B cell (primary cell): Measurements from ENCODE around the gene CMC4.

Source experiments
- CTCF ChIP-seq: fragments of 200-600 bp; IDR thresholded peaks from one replicate; pipeline ENCODE4 v1.8.0; 2022; ENCODE audit warnings: antibody characterized with exemption, mild to moderate bottlenecking
- EZH2 ChIP-seq: IDR thresholded peaks from 2 replicates; pipeline ENCODE4 v1.6.1; 2012; ENCODE audit warnings: borderline replicate concordance, low read depth, mild to moderate bottlenecking, moderate library complexity, low read length; ENCODE audit not compliant: insufficient read depth, poor library complexity, severe bottlenecking

- TF ChIP-seq CTCF: no peak
- no peak for TF ChIP-seq EZH2
These were observed 317 bp downstream of the CMC4 start for GRCh38 chrX:155070663-155070974.
